ENCODE data around the gene DENND6B.

- TF ChIP-seq CTCF (IDR thresholded peaks at IDR 0.05), result no peak
- no peak for TF ChIP-seq POLR2A (IDR thresholded peaks at IDR 0.05)
Observed at GRCh38 chr22:50270666-50271394, 56.0 kb downstream of the DENND6B start.
